C1 segment of cervical spinal cord (tissue), 14 donors: Measurements from ENCODE around the gene EIF4G3.
A peak's percentile ranks its signal among the peaks of the same experiment; 100 is the strongest.
"Not testable (repeated sequence)": the region's sequence is repeated elsewhere in the genome, so short reads cannot be mapped to it uniquely, and the experiment has no call there.

Experiments used
- DNase-seq, 14 donors: peaks; one replicate each; lab custom pipeline; 2025; lab: John Stamatoyannopoulos, UW

EIF4G3 gene

DNA sequence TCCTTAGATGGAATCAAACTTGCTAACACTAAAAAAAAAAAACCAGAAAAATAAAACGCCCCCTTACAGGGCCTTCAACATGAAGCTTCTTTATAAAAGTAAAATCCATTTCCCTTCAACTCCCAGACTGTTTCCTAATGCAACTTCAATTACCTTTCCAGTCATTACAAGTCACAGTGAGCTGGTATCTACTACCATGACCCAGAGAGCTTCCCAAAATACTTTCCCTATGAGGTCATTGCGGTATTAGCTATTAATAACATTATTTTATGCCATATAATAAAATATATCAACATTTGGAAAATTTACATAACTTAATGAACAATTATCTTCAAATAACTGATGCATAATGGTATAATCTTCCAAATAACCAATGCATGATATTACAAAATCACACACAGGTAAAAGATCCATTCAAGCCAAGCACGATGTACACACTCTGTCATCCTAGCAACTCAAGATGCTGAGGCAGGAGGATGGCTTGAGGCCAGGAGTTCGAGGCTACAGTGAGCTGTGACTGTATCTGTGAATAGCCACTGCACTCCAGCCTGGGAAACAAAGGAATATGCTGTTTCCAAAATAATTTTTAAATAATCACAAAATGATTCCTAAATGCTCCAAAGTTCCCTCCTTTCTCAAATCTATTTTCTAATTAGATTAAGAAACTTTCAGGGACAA, 24.1 kb downstream of the EIF4G3 start:
- no peak for DNase-seq

DNA sequence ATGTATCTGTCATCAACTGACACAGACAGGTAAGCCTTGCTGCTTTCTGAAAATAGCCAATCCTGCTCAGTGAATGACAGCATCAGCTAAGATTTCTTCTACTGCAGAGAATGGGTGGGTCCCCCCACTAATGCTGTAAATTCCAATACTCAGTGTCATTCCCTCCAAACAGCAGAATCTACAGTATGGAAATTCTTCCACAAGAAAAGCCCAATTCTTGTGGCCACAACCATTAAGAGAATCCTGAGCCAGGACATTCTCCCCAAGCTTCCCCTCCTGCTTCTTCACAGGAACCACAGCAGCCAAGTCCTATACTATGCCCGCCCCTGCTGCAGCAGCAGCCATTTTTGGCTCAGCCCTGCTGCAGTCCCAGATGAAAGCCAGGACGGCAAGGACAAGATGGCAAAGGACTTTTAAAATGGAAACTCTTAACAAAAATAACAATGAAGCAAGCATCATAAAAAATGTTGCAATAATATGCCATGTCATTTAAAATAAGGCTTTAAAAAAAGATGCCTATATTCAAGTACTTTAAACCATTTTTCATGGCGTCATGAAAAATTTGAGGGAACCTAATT, 26.8 kb downstream of the EIF4G3 start:
- peak in 4 of 14 donors; percentile 8 to 57 (median 34) for DNase-seq

DNA sequence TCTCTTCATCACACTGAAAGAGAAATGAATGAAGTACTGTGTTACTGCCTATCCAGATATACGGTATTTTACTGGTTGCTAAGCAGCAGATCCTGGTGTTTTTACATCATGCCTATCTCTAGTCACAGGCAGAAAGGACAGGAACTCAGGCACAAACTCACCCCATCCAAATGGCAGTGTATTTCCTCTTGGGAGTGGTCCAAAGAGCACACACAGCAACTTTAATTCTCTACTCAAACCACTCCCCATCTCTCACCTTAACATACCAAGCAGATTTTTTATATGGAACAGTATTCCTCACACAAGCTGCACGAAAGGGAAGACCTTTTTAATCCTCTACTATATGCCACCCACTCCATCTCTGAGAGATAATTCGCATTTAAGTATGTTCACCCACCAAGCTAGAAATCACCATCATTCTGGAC, 27.3 kb downstream of the EIF4G3 start:
- DNase-seq: peak in 3 of 14 donors; percentile 14 to 63 (median 53)

DNA sequence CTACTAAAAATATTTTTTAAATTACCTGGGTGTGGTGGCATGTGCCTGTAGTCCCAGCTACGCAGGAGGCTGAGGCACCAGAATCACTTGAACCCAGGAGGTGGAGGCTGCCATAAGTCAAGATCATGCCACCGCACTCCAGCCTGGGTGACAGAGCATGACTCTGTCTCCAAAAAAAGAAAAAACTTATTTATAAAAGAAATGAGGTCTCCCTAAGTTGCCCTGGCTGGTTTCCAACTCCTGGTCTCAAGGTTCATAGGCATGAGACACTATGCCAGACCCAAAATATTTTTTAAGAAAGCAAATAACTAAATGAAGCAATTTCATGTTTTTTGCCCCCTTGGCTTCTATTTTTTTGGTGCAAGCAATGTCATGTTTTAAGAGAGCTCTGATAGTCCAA, 32.9 kb downstream of the EIF4G3 start:
- no peak for DNase-seq

DNA sequence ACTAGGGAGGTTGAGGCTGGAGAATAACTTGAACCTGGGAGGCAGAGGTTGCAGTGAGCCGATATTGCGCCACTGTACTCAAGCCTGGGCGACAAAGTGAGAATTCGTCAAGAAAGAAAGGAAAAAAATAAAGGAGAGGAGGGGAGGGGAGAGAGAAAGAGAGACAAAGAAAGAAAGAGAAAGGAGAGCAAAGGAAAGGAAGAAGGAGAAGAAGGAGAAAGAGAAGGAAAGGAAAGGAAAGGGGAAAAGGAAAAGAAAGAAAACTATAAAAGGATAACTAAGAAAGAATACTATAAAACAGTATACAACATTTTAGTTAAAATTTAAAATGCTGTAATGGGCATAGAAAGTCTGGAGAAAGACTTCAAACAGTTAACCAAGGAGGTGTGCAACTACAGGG, 33.6 kb downstream of the EIF4G3 start:
- DNase-seq: no peak

DNA sequence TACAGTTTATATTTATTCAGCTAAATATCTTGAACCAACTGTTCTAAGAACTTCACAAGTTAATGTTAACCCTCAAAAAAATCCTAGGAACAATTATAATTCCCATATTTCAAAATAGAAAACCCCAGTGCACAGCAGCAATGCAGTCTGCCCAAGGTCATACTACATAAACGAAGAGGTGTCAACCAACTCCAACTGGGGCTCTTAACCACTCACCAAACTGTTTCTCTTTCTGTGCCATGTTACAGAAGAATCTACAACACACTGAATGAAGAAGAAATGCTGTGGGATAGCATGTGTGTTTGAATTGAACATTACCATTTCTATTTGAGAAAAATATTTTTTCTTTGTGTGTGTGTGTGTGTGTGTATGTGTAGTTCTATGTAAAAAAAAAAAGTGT, 35.7 kb downstream of the EIF4G3 start:
- DNase-seq: no peak

DNA sequence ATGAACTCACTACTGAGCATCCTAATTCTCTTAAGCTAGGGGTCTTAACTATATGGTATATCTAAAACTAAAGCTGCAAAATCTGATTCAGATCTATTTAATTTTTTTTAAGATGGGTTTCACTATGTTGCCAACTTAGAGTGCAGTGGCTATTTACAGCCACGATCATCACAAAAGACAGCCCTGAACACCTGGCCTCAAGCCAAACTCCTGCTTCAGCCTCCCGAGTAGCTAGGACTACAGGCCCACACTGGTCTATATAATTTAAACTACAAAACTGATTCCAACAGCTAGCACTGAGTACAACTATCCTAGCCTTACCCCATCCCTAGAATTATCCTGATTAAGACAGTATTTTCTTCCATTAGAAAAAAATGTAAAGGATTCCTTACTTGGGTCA, 37.1 kb downstream of the EIF4G3 start:
- peak in 3 of 14 donors; percentile 5 to 22 (median 14) for DNase-seq

DNA sequence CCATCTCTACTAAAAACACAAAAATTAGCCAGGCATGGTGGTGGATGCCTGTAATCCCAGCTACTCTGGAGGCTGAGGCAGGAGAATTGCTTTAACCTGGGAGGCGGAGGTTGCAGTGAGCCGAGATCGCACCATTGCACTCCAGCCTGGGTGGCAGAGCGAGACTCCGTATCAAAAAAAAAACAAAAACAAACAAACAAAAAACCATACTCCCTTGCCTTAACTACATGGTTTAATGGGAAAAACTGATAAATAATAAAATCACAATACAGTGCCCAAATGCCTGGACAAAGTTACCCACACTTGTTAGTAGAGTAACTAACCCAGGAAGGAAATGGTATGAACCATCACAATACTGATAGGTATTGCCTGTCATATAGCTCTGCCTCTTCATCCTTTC, 40.4 kb downstream of the EIF4G3 start:
- DNase-seq: not testable (repeated sequence)

DNA sequence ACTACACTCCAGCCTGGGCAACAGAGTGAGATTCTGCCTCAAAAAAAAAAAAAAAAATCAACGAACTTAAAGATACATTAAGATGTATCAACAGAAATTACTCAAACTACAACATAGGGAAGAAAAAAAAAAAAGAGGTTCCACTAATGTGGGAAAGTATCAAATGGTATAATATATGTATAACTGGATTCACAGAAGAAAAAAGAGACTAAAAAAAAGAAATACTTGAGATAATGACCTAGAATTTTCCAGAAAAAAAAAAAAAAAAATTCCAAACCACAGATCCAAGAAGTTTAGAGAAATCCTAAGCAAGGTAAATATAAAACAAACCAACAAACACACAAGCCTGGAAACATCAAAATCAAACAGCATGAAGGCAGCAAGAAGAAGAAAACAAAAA, 45.5 kb downstream of the EIF4G3 start:
- DNase-seq: no peak

DNA sequence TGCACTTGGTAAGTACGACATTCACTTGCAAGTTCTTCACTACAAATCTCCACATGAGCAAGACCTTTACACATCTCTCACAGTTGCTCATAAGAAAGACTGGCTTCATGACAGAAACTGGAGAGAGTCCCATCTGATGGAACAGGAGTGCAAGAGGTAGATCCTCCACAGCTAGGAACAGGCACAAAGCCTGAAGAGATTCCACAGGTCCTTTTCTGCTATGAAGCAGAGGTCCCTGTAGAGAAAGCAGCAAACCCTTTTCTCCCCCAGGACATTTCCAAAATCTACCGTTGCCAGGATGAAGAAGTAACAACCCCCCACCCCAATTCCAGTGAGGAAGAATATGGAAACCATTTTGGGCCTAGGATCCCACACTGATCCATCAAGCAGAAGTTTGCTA, 47.3 kb downstream of the EIF4G3 start:
- DNase-seq: no peak

DNA sequence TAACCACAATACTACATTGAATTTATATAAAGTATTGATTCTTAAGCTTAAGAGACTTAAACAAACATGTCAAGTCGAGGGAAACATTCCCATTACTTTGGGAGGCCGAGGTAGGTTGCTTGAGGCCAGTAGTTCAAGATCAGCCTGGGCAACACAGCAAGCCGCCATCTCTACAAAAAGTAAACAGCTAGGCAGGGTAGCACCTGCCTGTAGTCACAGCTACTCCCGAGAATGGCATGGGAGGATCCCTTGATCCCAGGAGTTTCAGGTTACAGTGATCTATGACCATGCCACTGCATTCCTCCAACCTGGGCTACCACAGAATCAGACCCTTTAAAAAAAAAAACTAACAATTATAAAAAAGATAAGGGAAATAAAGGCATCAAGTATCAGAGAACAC, 50.4 kb downstream of the EIF4G3 start:
- DNase-seq: no peak

DNA sequence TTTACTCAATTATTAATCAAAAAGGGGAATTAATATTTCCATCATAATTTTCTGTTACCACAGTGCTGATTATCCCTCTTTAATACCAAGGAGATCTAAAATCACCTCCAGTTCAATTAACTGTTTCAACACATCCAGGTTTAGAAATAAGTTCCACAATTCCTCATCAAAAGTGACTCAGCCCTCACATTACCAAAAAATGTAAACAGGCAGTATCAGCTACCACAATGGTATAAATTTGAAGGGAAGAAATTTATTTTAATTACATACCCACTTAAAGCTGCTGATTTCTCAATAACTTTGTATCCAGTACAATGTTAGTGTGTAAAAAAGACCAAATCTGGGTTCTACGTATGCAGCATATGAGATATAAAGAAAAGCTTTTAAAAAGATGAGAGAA, 51.9 kb downstream of the EIF4G3 start:
- DNase-seq: no peak

DNA sequence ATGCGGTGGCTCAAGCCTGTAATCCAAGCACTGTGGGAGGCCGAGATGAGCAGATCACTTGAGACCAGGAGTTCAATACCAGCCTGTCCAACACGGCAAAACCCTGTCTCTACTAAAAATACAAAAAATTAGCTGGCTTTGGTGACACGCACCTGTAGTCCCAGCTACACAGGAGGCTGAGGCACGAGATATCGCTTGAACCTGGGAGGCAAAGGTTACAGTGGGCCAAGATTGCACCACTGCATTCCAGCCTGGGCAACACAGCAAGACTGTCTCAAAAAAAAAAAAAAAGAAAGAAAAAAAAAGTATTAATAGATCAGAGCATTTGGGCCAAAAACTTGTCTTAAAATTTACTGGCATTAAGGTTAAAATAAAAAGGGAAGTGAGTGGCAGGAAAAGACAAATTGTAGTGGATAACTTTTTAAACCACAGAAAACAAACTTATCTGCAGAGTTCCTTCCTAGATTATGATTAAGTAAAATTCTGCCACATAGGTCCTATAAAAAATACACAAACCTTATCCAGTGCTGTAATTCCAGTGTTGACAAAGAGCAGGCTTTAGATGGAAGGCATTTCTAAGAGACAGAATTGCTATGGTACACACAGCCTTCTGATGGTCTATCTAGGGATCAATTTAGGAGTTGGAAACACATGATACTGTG, 53.3 kb downstream of the EIF4G3 start:
- DNase-seq: no peak

DNA sequence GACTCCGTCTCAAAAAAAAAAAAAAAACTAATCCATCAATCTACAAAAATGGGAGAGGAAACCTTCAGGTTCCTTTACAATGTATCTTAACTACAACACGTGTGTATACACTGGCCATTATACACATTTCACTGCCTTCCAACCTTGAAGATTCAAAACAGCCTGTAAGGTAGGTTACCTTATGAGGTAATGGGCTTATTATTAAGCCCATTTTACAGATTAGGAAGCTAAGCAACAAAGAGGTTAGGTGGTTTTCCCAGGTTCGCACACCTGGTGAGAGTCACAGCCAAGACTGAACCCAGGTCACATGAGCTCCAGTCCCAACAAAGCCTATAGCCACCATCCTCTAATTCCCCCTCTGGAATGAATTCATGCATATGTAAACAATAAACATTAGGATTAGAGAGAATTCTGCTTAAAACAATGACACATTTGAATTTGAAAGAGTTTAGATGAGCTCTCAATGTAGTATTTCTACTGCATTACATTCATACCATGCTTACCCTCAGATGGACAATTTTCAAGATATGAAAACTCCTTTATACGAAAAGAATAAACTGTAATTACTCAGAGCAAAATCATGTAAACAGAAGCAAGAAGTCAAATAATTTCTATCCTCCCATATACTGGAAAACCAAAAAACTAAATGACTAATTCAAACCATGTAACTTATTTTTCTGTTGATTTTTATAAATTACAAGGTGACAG, 54.8 kb downstream of the EIF4G3 start:
- DNase-seq: no peak

DNA sequence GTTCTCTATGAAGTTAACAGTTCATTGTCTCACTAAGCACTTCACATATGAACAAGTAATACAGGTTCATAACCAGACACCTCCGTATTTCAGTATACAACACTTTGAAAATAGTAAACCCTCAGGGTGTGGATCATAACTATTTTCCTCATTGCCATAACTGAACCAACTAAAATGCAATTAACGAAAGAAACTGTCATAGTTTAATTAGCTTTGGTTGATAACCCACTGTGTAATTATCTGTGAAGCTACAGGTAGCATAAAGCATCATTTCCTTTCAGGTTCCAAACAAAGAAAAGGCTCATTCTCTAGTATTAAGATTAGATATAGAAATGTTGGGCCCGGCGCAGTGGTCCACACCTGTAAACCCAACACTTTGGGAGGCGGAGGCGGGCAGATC, 58.5 kb downstream of the EIF4G3 start:
- DNase-seq: no peak

DNA sequence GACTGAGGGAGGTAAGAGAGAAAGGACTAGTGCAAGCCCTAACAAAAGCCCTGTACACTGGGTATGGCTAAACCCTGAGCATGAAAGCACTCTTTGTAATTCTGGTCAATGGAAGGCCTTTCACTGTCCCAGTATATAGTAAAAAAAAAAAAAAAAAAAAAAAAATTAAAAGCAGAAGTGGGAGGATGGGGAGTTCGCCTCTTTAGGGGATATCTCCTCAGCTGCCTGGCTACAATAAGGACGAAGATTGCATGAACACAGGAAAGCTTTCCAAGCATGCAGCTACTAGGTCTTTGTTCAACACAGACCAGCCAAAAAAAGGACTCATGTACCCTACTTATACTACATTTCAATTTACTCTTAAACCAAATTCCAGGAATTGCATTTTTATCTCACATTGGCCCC, 59.1 kb downstream of the EIF4G3 start:
- DNase-seq: peak in 6 of 14 donors; percentile 1 to 47 (median 8)

DNA sequence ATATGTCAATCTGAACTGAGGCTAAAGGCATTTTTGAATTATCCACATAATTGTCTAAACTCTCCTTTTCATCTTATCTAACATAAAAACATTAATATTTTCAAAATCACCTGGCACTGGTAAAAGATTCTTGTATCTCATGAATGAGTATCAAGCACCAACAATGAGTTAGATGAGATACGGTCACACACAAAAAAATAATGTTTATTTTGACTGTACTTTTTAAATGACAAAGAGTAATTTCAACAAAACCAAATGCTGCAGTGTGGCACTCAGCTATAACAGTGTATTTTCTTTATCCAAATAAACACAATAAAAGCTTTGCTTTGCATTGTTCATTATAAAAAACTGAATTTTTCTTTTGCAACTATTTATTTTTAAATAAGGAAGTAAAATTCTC, 59.5 kb downstream of the EIF4G3 start:
- no peak for DNase-seq

DNA sequence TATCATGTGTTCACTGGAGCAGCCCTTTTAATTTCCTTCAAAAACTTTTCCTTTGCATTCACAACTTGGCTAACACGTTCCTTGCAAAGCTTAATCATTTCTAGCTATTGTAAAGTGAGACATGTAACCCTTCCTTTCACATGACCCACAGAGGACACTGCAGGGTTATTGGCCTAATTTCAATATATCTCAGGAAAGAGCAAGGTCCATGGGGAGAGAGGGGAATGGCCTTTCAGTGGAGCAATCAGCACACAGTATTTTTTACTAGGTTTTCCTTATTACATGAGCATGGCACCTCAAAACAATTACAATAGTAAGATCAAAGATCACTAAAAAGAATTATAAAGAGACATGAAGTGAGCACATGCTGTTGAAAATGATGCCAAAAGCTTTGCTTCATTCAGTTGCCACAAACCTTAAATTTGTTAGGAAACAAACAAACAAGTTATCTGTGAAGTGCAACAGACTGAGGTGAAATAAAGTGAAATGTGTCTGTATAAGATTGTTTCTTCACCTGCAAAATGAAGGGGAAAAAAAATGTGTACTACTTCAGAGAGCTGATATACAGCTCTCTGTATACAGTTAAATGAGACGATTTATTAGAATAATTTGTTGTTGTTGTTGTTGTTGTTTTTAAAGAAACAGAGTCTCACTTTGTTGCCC, 61.5 kb downstream of the EIF4G3 start:
- DNase-seq: no peak

DNA sequence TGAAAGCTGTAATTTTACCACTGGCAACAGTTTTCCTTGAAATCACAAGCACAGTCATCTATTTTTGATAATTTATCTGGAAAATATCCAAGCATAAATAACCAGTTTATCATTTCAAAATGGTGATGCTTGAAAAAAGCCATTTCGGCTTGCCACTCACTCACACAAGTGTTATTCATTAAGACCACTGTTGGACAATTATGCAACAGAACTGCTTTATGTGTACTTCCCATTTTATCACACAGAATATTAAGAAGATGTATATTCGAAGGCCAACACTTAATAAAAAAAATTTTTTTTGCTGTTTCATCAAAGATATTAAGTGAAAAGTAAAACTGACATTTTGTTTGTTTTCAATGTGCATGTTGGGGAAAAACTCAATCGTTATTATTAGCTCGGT, 62.3 kb downstream of the EIF4G3 start:
- DNase-seq: no peak

DNA sequence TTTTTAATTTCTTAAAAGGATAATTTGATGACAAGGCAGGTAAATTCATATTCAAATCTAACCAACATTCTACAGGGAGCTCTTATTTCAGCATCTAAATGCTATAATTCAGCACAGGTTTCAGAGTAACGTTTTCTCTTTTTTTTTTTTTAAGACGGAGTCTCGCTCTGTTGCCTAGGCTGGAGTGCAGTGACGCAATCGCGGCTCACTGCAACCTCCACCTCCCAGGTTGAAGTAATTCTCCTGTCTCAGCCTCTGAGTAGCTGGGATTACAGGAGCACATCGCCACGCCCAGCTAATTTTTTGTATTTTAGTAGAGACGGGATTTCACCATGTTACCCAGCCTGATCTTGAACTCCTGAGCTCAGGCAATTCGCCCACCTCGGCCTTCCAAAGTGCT, 66.5 kb downstream of the EIF4G3 start:
- DNase-seq: no peak

DNA sequence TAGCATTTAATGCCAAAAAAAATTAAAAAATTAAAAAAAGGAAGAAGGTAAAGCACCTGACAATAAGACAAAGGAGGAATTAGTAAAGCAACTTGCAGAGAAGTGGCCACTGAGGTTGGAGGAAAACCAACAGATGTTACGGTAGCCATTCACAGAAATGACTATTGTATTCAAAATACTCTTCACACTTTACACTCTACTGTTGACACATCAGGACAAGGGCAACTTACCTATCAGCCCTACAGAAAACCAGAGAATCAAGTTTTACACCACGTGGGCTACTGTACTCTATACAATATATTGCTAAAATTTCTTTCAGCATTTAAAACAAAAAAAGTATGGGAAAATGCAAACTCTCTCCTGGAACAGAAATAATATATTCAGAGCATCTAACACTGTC, 70.0 kb downstream of the EIF4G3 start:
- no peak for DNase-seq

DNA sequence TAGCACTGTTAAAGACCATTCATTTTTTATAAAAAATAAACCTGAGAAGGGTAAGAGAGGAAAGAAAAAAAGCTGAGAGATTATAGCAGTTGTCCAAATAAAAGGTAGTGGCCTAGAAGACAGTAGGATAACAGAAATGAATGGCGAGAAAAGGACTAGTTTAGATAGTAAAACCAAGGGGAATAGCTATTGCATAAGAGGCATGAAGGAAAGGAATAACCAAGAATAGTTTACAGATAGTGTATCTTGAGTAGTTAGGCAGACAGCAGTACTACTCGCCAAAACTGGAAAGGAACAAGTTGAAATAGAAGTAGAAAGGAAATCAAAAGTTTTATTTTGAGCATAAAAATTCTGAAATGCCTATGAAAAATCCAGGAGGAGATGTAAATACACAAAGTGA, 70.5 kb downstream of the EIF4G3 start:
- DNase-seq: no peak
